ENCODE results near the gene POM121L2.

POM121L2 gene

DNA sequence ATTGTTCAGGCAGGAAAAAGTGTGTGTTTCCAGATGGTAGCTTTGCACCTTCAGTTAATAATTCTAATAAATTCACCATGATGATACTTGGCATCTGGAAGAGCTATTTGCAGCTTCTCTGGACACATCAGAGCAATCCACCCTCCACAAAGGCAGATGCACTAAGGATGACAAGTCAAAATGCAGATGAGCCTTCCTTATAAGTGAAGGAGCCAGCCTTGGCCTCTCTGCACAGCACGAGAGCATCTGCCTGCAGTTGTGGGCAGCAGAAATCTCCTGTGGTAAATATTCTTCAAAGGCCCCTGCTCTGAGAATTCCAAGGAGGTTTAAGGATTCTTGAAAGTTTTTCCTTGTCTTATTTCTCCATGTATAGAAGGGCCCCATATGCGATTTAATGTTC is 6.9 kb upstream of the POM121L2 start:
- no peak overlapping the region for H3K9ac ChIP-seq (ENCODE audit: low read length in 2 of 2)
- H3K4me3 ChIP-seq (ENCODE audit: low read length in 2 of 2), result no peak overlapping the region
- H3K9me3 ChIP-seq (ENCODE audit: control insufficient read depth in 2 of 2, low read length in 2 of 2), result no peaks in the 10 kb centered on the region
- H3K27me3 ChIP-seq (ENCODE audit: control insufficient read depth in 1 of 2, insufficient read depth in 2 of 2, low read length in 2 of 2), result peaks cover 3% of the 10 kb centered on the region in 2 donors
- H3K4me1 ChIP-seq (ENCODE audit: control insufficient read depth, insufficient read depth, low read length), result no peaks in the 10 kb centered on the region
- no peaks in the 10 kb centered on the region for H3K36me3 ChIP-seq (ENCODE audit: control insufficient read depth in 2 of 2, insufficient read depth in 2 of 2, low read length in 2 of 2)
- no peak overlapping the region for H3K27ac ChIP-seq (ENCODE audit: low read length)

DNA sequence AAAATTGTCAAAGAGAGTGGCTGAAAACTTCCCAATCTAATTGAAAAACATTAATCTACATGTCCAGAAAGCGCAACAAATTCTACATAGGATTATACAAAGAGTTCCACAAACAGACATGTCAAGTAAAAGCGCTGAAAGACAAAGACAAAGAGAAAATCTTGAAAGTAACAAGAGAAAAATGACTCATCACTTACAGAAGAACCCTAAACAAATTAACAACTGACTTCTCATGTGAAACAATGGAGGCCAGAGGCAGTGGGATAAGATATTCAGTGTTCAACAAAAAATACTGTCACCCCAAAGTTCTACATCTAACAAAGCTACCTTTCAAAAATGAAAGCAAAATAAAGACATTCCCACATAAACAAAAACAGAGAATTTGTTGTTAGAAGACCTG is 2.0 kb upstream of the POM121L2 start:
- no peak overlapping the region for H3K27ac ChIP-seq (ENCODE audit: low read length)
- H3K27me3 ChIP-seq (ENCODE audit: control insufficient read depth in 1 of 2, insufficient read depth in 2 of 2, low read length in 2 of 2), result peaks cover 36 to 46% of the 10 kb centered on the region in 2 donors

DNA sequence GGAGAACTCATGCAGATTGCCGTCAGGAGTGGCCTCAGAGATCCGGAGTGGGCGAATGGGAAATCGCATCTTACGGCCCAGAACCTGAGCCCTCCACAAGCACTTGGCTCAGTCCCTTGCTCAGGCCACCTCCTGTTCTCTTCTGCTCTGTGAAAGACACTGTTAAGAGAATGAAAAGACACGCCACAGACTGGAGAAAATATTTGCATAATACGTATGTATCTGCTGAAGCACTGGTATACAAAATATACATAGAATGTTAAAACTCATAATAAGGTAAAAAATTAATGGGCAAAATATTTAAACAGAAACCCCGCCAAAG is 838 bp upstream of the POM121L2 start:
- H3K27ac ChIP-seq (ENCODE audit: low read length), result no peak overlapping the region
- no peaks in the 10 kb centered on the region for H3K36me3 ChIP-seq (ENCODE audit: control insufficient read depth in 2 of 2, insufficient read depth in 2 of 2, low read length in 2 of 2)
- H3K4me1 ChIP-seq (ENCODE audit: control insufficient read depth, insufficient read depth, low read length), result peaks cover 6% of the 10 kb centered on the region
- H3K4me3 ChIP-seq (ENCODE audit: low read length in 2 of 2), result peak overlapping the region; percentile 60 to 64
- peaks cover 40 to 50% of the 10 kb centered on the region in 2 donors for H3K27me3 ChIP-seq (ENCODE audit: control insufficient read depth in 1 of 2, insufficient read depth in 2 of 2, low read length in 2 of 2)
- H3K9me3 ChIP-seq (ENCODE audit: control insufficient read depth in 2 of 2, low read length in 2 of 2), result no peaks in the 10 kb centered on the region
- H3K9ac ChIP-seq (ENCODE audit: low read length in 2 of 2), result no peak overlapping the region

More for the DNA sequence above, 2.0 kb upstream of the POM121L2 start:
- no peaks in the 10 kb centered on the region for H3K9me3 ChIP-seq (ENCODE audit: control insufficient read depth in 2 of 2, low read length in 2 of 2)
- no peak overlapping the region for H3K9ac ChIP-seq (ENCODE audit: low read length in 2 of 2)
- H3K36me3 ChIP-seq (ENCODE audit: control insufficient read depth in 2 of 2, insufficient read depth in 2 of 2, low read length in 2 of 2), result no peaks in the 10 kb centered on the region
- peaks cover 6% of the 10 kb centered on the region for H3K4me1 ChIP-seq (ENCODE audit: control insufficient read depth, insufficient read depth, low read length)
- H3K4me3 ChIP-seq (ENCODE audit: low read length in 2 of 2), result no peak overlapping the region

DNA sequence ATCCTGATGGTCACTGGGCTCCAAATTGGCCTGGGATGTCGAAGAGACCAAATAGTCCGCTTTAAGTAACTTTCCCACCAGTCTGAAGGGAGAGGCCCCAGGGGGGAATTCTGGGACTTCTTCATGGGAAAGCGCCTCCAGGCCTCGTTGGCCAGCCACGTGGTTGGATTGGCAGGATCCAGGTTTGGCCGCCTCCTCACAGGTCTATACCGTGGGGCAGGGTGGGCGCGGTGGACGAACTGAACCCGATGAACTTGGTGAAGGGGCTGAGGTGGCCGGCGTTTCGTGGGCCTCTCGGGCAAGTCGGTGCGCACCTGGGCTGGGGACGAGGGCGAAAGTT is 297 bp downstream of the POM121L2 start:
- no peak overlapping the region for H3K27ac ChIP-seq (ENCODE audit: low read length)
- H3K27me3 ChIP-seq (ENCODE audit: control insufficient read depth in 1 of 2, insufficient read depth in 2 of 2, low read length in 2 of 2), result peaks cover 38 to 54% of the 10 kb centered on the region in 2 donors
- H3K4me1 ChIP-seq (ENCODE audit: control insufficient read depth, insufficient read depth, low read length), result peaks cover 6% of the 10 kb centered on the region
- no peaks in the 10 kb centered on the region for H3K9me3 ChIP-seq (ENCODE audit: control insufficient read depth in 2 of 2, low read length in 2 of 2)
- H3K36me3 ChIP-seq (ENCODE audit: control insufficient read depth in 2 of 2, insufficient read depth in 2 of 2, low read length in 2 of 2), result no peaks in the 10 kb centered on the region
- H3K4me3 ChIP-seq (ENCODE audit: low read length in 2 of 2), result peak overlapping the region; percentile 60 to 64
- no peak overlapping the region for H3K9ac ChIP-seq (ENCODE audit: low read length in 2 of 2)

DNA sequence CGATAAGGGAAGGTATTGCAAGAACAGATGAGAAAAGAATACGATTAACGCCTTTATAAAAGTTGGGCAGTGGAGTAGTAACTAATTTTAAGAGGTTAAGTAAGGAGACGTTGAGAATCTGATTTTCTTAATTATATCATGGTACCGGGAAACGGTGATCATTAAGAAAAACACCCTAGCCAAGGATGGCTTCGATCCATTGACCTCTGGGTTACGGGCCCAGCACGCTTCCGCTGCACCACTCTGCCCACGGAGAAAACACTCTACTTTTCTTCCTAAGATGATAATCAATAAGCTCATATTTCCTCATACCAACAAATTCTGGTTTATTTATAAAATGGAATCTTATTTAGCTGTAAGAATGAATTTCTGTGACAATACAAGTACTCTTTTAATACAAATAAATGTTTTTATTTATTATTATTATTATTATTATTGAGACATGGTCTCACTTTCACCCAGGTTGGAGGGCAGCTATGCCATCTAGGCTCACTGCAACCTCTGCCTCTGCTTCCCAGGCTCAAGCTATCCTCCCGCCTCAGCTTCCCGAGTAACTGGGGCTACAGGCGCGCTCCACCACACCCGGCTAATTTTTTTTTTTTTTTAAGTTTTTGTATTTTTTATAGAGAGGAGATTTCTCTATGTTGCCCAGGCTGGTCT is 8.3 kb downstream of the POM121L2 start:
- Histone ChIP-seq H3K4me3 (ENCODE audit: low read length in 2 of 2) (no peak overlapping the region), H3K36me3 (ENCODE audit: control insufficient read depth in 2 of 2, insufficient read depth in 2 of 2, low read length in 2 of 2) (no peaks in the 10 kb centered on the region), H3K9ac (ENCODE audit: low read length in 2 of 2) (no peak overlapping the region), H3K4me1 (ENCODE audit: control insufficient read depth, insufficient read depth, low read length) (no peaks in the 10 kb centered on the region), H3K27me3 (ENCODE audit: control insufficient read depth in 1 of 2, insufficient read depth in 2 of 2, low read length in 2 of 2) (peaks cover 15 to 42% of the 10 kb centered on the region in 2 donors), H3K27ac (ENCODE audit: low read length) (no peak overlapping the region), H3K9me3 (ENCODE audit: control insufficient read depth in 2 of 2, low read length in 2 of 2) (peaks cover 2 to 9% of the 10 kb centered on the region in 2 donors)

DNA sequence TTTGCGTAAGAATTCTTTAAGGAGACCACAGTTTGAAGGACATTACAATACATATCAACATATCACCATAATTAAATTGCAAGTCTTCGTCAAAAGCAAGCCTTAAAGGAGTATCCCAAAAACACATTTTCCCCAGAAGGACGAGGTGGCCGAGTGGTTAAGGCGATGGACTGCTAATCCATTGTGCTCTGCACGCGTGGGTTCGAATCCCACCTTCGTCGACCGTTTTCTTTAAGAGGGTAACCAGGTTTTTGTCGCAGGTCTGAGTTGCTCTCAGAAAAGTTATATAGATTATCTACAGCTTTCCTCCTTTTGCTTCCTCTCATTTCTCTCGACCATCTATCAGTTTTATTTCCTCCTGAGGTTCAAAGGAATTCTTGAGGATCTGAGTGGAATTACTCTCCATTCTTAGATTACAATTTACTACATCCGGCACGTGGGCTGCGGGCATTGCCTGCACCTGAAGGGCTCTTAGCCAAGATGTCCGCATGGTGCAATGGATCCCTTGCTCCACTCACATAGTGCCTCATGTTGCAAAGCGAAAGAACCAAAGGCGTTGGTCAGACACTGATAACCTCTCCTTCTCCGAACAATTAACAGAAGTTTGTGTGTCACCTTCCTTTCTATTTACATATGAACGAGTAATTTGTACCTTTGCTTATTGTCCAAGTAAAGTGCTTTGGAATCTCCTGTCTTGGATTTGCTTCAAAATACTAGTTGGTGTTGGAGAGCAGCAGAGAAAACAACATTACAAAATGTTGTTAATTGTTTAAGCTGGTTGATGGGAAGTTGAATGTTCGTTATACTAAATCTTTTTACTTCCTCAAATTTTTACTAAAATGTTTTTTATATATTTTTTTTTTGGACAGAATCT is 14.0 kb downstream of the POM121L2 start:
- Histone ChIP-seq H3K36me3 (ENCODE audit: control insufficient read depth in 2 of 2, insufficient read depth in 2 of 2, low read length in 2 of 2) (no peaks in the 10 kb centered on the region), H3K27ac (ENCODE audit: low read length) (no peak overlapping the region), H3K27me3 (ENCODE audit: control insufficient read depth in 1 of 2, insufficient read depth in 2 of 2, low read length in 2 of 2) (peaks cover 38 to 65% of the 10 kb centered on the region in 2 donors), H3K4me3 (ENCODE audit: low read length in 2 of 2) (no peak overlapping the region), H3K9ac (ENCODE audit: low read length in 2 of 2) (no peak overlapping the region), H3K4me1 (ENCODE audit: control insufficient read depth, insufficient read depth, low read length) (no peaks in the 10 kb centered on the region), H3K9me3 (ENCODE audit: control insufficient read depth in 2 of 2, low read length in 2 of 2) (peaks cover 4 to 6% of the 10 kb centered on the region in 2 donors)

DNA sequence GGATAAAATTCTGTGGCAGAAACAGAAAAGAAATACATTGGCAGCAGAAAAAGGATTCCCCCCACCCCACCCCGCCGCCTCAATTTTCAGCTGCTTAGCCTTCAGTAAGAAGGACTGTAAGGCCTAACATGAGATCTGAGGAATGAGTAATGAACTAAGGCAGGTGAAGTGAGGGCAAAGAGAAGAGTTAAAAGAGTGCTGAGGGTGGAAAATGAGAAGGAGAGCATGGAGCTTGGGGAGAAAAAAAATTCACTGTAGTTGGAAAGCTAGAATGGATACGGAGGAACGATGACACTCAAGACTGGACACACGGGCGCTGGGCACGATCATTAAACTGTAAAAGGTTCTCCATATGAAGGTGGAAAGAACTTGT is 14.6 kb downstream of the POM121L2 start:
- peaks cover 0 to 6% of the 10 kb centered on the region in 2 donors for H3K9me3 ChIP-seq (ENCODE audit: control insufficient read depth in 2 of 2, low read length in 2 of 2)
- no peaks in the 10 kb centered on the region for H3K36me3 ChIP-seq (ENCODE audit: control insufficient read depth in 2 of 2, insufficient read depth in 2 of 2, low read length in 2 of 2)
- no peak overlapping the region for H3K4me3 ChIP-seq (ENCODE audit: low read length in 2 of 2)
- no peaks in the 10 kb centered on the region for H3K4me1 ChIP-seq (ENCODE audit: control insufficient read depth, insufficient read depth, low read length)
- no peak overlapping the region for H3K27ac ChIP-seq (ENCODE audit: low read length)
- peaks cover 34 to 61% of the 10 kb centered on the region in 2 donors for H3K27me3 ChIP-seq (ENCODE audit: control insufficient read depth in 1 of 2, insufficient read depth in 2 of 2, low read length in 2 of 2)
- no peak overlapping the region for H3K9ac ChIP-seq (ENCODE audit: low read length in 2 of 2)

DNA sequence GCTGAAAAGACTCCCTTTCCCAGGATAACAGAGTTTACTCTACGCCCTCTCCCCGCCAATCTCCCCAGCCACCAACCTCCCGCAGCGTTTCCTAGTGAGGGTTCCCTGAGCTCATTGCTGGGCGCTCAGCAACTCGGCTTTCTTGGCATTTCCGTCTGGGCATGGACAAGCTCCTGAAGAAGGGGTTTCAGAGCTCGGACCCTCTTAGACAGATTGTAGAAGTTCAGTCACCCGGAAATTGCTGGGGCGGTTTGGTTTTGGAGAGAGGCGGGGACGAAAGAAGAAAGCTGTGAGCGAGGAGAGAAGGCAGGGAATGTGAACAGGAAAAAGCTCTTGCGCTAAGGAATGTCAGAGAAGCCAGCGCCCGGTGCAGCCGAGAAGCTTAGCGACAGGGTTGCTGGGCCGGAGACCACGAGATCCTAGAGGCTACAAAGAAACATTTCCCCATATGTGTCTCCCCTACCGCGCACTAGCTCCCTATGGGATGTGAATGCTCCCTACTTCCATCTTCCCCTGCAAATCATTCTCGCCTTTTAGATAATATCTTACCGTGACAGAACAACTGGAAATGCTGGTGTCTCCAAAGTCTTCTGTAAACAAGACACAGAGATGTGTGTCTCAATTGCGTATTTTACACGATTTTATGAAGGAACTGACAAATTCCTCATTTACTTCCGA is 15.8 kb downstream of the POM121L2 start:
- H3K9me3 ChIP-seq (ENCODE audit: control insufficient read depth in 2 of 2, low read length in 2 of 2), result peaks cover 0 to 10% of the 10 kb centered on the region in 2 donors
- H3K27ac ChIP-seq (ENCODE audit: low read length), result no peak overlapping the region
- H3K4me3 ChIP-seq (ENCODE audit: low read length in 2 of 2), result peak overlapping the region in 1 of 2 donors; percentile 22
- no peaks in the 10 kb centered on the region for H3K4me1 ChIP-seq (ENCODE audit: control insufficient read depth, insufficient read depth, low read length)
- no peak overlapping the region for H3K9ac ChIP-seq (ENCODE audit: low read length in 2 of 2)
- H3K27me3 ChIP-seq (ENCODE audit: control insufficient read depth in 1 of 2, insufficient read depth in 2 of 2, low read length in 2 of 2), result peaks cover 35 to 60% of the 10 kb centered on the region in 2 donors
- H3K36me3 ChIP-seq (ENCODE audit: control insufficient read depth in 2 of 2, insufficient read depth in 2 of 2, low read length in 2 of 2), result no peaks in the 10 kb centered on the region

DNA sequence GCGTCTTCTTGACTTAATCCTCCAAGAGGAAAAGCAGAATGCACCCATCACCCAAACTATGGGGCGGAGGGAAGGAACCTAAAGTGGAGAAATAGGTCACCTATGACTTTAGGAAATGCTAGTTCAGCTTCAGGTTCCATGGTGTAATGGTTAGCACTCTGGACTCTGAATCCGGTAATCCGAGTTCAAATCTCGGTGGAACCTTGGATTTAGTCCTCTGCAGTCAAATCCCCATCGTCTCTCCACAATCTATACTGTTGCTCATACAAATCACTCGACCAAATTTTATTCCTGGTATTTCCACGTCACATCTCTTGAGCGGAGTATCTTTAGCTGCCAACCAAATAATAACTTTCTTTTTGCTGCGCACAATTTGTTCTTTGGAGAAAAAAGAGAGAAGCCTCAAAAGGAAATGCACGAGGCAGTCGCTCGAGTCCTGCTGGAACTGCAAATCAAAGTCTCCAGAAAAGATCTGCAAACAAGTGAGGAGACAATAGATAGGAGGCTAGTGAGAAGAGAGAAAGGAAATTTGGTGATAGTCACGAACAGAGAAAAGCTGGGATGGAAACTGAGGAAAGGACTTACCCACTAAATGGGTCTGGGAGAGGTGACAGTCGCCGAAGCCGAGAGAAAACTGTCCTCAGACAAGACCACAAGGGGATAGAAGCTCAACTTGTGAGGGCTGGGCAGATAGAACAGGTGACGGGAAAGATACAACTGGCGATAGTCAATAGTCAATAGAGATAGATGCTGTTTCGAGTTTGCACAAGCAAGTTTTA is 16.6 kb downstream of the POM121L2 start:
- no peak overlapping the region for H3K9ac ChIP-seq (ENCODE audit: low read length in 2 of 2)
- no peak overlapping the region for H3K27ac ChIP-seq (ENCODE audit: low read length)
- H3K9me3 ChIP-seq (ENCODE audit: control insufficient read depth in 2 of 2, low read length in 2 of 2), result peaks cover 0 to 10% of the 10 kb centered on the region in 2 donors
- H3K36me3 ChIP-seq (ENCODE audit: control insufficient read depth in 2 of 2, insufficient read depth in 2 of 2, low read length in 2 of 2), result no peaks in the 10 kb centered on the region
- H3K4me3 ChIP-seq (ENCODE audit: low read length in 2 of 2), result no peak overlapping the region
- peaks cover 42 to 66% of the 10 kb centered on the region in 2 donors for H3K27me3 ChIP-seq (ENCODE audit: control insufficient read depth in 1 of 2, insufficient read depth in 2 of 2, low read length in 2 of 2)
- no peaks in the 10 kb centered on the region for H3K4me1 ChIP-seq (ENCODE audit: control insufficient read depth, insufficient read depth, low read length)

DNA sequence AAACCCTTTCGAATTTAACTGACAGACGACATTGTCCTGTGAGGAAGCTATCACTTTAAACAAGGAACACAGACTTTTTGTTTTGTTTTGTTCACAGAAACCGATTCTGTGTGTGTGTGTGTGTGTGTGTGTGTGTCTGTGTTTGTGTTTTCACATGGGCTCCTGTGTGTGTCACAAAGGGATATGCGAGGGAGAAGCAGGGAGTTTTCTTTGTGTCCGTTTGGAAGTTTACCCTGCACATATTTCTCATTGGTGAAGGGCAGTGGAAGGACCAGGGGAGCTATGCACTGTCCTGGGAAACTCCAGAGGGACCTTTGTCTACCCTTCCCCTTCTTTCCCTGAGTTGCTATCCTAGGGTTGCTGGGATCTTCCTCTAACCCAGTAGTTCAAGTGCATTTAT is 17.7 kb downstream of the POM121L2 start:
- Histone ChIP-seq H3K4me1 (ENCODE audit: control insufficient read depth, insufficient read depth, low read length) (no peaks in the 10 kb centered on the region), H3K9me3 (ENCODE audit: control insufficient read depth in 2 of 2, low read length in 2 of 2) (peaks cover 0 to 10% of the 10 kb centered on the region in 2 donors), H3K36me3 (ENCODE audit: control insufficient read depth in 2 of 2, insufficient read depth in 2 of 2, low read length in 2 of 2) (no peaks in the 10 kb centered on the region), H3K27ac (ENCODE audit: low read length) (no peak overlapping the region), H3K9ac (ENCODE audit: low read length in 2 of 2) (no peak overlapping the region), H3K4me3 (ENCODE audit: low read length in 2 of 2) (no peak overlapping the region), H3K27me3 (ENCODE audit: control insufficient read depth in 1 of 2, insufficient read depth in 2 of 2, low read length in 2 of 2) (peaks cover 47 to 76% of the 10 kb centered on the region in 2 donors)

Measured in stomach smooth muscle (tissue), 2 donors.